Measurements from ENCODE around the gene UBALD1.

DNA sequence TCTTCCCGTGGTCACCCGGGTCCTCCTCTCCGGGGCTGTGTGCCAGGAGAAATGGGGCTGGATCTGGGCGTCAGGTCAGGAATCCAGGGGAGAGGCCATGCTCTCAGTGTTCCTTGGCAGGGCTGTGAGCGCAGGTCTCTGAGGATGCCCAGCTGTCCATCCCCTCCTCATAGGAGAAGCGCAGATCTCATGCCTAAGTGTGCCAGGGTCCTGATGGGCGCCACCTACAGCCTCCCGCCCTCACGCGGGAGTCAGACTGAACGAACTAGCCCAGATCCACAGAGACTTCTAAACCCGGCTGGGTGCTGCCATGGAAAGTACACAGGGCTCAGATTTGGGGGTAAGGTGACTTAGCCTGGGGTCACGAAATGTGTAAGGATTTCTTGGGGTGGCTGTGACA, 34.2 kb upstream of the UBALD1 start:
- no peak for TF ChIP-seq POLR2A (IDR thresholded peaks at IDR 0.05)
- TF ChIP-seq, protein P1, sequence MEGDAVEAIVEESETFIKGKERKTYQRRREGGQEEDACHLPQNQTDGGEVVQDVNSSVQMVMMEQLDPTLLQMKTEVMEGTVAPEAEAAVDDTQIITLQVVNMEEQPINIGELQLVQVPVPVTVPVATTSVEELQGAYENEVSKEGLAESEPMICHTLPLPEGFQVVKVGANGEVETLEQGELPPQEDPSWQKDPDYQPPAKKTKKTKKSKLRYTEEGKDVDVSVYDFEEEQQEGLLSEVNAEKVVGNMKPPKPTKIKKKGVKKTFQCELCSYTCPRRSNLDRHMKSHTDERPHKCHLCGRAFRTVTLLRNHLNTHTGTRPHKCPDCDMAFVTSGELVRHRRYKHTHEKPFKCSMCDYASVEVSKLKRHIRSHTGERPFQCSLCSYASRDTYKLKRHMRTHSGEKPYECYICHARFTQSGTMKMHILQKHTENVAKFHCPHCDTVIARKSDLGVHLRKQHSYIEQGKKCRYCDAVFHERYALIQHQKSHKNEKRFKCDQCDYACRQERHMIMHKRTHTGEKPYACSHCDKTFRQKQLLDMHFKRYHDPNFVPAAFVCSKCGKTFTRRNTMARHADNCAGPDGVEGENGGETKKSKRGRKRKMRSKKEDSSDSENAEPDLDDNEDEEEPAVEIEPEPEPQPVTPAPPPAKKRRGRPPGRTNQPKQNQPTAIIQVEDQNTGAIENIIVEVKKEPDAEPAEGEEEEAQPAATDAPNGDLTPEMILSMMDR (IDR thresholded peaks at IDR 0.05) = no peak
